ENCODE data around the gene JAKMIP3.

Gene JAKMIP3

GRCh38 chr10:132021504-132022143 is 44.1 kb upstream of the JAKMIP3 start:
- no CpG with 5 or more reads among the region's 16 CpGs for WGBS (ENCODE audit: extremely low coverage, insufficient coverage, low lambda C conversion rate)
- Histone ChIP-seq H2AK5ac (ENCODE audit: low read length) (peak overlapping the region; percentile 56), H3K27me3 (ENCODE audit: insufficient read depth, low read length, poor library complexity) (no peaks in the 10 kb centered on the region), H3K4me1 (ENCODE audit: control insufficient read depth, low read depth, low read length) (peaks cover 2% of the 10 kb centered on the region), H2BK120ac (ENCODE audit: low read depth, low read length) (no peak overlapping the region), H3K9ac (ENCODE audit: low read length) (no peak overlapping the region), H2BK15ac (replicated peaks; ENCODE audit: low read depth) (no peak overlapping the region), H3K27ac (ENCODE audit: low read depth, low read length) (no peak overlapping the region), H4K5ac (ENCODE audit: low read length) (no peak overlapping the region), H4K8ac (ENCODE audit: low read depth, low read length) (no peak overlapping the region), H3K79me2 (ENCODE audit: control insufficient read depth, insufficient read depth, low read length) (no peaks in the 10 kb centered on the region), H3K56ac (ENCODE audit: low read length) (no peak overlapping the region), H3K4me3 (ENCODE audit: low read length) (no peak overlapping the region), H3K4ac (ENCODE audit: low read depth, low read length) (no peak overlapping the region), H2BK5ac (ENCODE audit: low read length) (no peak overlapping the region), H3K79me1 (ENCODE audit: low read length) (no peaks in the 10 kb centered on the region), H3K18ac (ENCODE audit: low read length) (no peak overlapping the region), H3K23ac (ENCODE audit: low read length) (no peak overlapping the region), H3K4me2 (ENCODE audit: low read length) (no peak overlapping the region), H3K36me3 (ENCODE audit: control insufficient read depth, insufficient read depth, low read length) (no peaks in the 10 kb centered on the region)
- no peak for DNase-seq

DNA sequence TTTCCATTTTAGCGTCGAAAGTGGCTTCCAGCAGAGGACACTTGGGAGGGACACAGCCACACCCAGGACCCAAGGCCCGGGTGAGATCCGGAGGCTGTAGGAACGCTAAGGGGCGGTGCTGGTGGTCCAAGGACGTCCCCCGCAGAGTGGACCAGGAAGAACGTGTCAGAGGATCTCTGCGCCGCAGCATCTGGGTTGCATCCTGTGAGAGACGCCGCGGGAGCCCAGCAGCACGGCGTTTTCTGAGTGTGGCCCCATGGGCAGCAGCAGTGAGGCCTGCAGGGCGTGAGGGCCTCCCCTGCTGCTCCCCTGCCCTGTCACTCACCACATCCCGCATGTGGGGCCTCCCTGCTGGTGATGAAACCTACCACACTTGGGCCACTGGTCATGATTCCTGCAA is 43.5 kb upstream of the JAKMIP3 start:
- Histone ChIP-seq H4K8ac (ENCODE audit: low read depth, low read length) (no peak overlapping the region), H3K79me2 (ENCODE audit: control insufficient read depth, insufficient read depth, low read length) (no peaks in the 10 kb centered on the region), H3K4ac (ENCODE audit: low read depth, low read length) (no peak overlapping the region), H3K27ac (ENCODE audit: low read depth, low read length) (no peak overlapping the region), H3K4me3 (ENCODE audit: low read length) (no peak overlapping the region), H3K27me3 (ENCODE audit: insufficient read depth, low read length, poor library complexity) (no peaks in the 10 kb centered on the region), H3K4me1 (ENCODE audit: control insufficient read depth, low read depth, low read length) (no peaks in the 10 kb centered on the region), H3K9ac (ENCODE audit: low read length) (no peak overlapping the region), H3K4me2 (ENCODE audit: low read length) (no peak overlapping the region), H2BK5ac (ENCODE audit: low read length) (no peak overlapping the region), H2AK5ac (ENCODE audit: low read length) (no peak overlapping the region), H3K18ac (ENCODE audit: low read length) (no peak overlapping the region), H3K79me1 (ENCODE audit: low read length) (no peaks in the 10 kb centered on the region), H4K5ac (ENCODE audit: low read length) (no peak overlapping the region), H2BK15ac (replicated peaks; ENCODE audit: low read depth) (no peak overlapping the region), H2BK120ac (ENCODE audit: low read depth, low read length) (no peak overlapping the region), H3K23ac (ENCODE audit: low read length) (no peak overlapping the region), H3K56ac (ENCODE audit: low read length) (no peak overlapping the region), H3K36me3 (ENCODE audit: control insufficient read depth, insufficient read depth, low read length) (no peaks in the 10 kb centered on the region)
- WGBS (ENCODE audit: extremely low coverage, insufficient coverage, low lambda C conversion rate) = no CpG with 5 or more reads among the region's 18 CpGs
- no peak for DNase-seq

DNA sequence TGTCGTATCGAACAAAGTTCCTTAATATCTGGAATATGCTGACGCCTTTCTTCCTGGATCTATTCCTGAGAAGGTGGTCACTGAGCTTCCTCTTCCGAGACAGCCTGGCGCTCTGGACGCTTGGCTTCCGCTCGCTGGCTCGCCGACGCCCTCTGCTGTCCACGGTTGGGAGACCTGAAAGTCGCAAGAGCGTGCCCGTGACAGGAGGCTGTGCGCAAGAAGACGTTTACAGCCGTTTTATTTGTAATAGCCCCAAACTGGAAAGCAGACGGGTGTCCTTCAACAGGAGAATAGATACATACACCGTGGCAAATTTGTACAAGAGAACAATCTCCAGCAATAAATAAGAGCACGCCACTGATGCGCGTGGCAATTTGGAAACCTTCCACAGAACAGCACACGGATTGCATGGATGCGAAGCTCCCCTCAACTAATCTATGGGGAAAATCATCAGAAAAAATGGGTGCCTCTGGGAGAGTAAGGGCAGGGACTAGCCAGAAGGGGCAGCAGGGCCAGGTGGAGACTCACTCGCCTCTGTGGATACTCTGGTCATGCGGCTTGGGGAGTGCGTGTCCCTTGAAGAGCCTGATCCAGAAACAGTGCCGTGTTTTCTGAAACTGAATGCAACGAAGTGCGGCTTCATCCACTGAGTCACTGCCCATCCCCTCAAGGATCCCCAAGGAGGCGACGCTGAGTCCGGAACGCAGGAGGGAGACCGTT is 42.5 kb upstream of the JAKMIP3 start:
- no peak overlapping the region for H2BK5ac ChIP-seq (ENCODE audit: low read length)
- no peak overlapping the region for H4K5ac ChIP-seq (ENCODE audit: low read length)
- no peak overlapping the region for H3K4me3 ChIP-seq (ENCODE audit: low read length)
- no peak overlapping the region for H3K27ac ChIP-seq (ENCODE audit: low read depth, low read length)
- H3K4ac ChIP-seq (ENCODE audit: low read depth, low read length) = no peak overlapping the region
- no peak overlapping the region for H4K8ac ChIP-seq (ENCODE audit: low read depth, low read length)
- H3K56ac ChIP-seq (ENCODE audit: low read length) = peak overlapping the region; percentile 40
- H2BK15ac ChIP-seq (replicated peaks; ENCODE audit: low read depth) = no peak overlapping the region
- H3K79me2 ChIP-seq (ENCODE audit: control insufficient read depth, insufficient read depth, low read length) = no peaks in the 10 kb centered on the region
- H3K79me1 ChIP-seq (ENCODE audit: low read length) = no peaks in the 10 kb centered on the region
- H3K27me3 ChIP-seq (ENCODE audit: insufficient read depth, low read length, poor library complexity) = no peaks in the 10 kb centered on the region
- peak; percentile 79 for DNase-seq
- WGBS (ENCODE audit: extremely low coverage, insufficient coverage, low lambda C conversion rate) = no CpG with 5 or more reads among the region's 36 CpGs
- no peak overlapping the region for H3K18ac ChIP-seq (ENCODE audit: low read length)
- H3K23ac ChIP-seq (ENCODE audit: low read length) = no peak overlapping the region
- H2BK120ac ChIP-seq (ENCODE audit: low read depth, low read length) = no peak overlapping the region
- no peaks in the 10 kb centered on the region for H3K36me3 ChIP-seq (ENCODE audit: control insufficient read depth, insufficient read depth, low read length)
- H3K4me2 ChIP-seq (ENCODE audit: low read length) = peak overlapping the region; percentile 4
- no peak overlapping the region for H3K9ac ChIP-seq (ENCODE audit: low read length)
- no peak overlapping the region for H2AK5ac ChIP-seq (ENCODE audit: low read length)
- no peaks in the 10 kb centered on the region for H3K4me1 ChIP-seq (ENCODE audit: control insufficient read depth, low read depth, low read length)

DNA sequence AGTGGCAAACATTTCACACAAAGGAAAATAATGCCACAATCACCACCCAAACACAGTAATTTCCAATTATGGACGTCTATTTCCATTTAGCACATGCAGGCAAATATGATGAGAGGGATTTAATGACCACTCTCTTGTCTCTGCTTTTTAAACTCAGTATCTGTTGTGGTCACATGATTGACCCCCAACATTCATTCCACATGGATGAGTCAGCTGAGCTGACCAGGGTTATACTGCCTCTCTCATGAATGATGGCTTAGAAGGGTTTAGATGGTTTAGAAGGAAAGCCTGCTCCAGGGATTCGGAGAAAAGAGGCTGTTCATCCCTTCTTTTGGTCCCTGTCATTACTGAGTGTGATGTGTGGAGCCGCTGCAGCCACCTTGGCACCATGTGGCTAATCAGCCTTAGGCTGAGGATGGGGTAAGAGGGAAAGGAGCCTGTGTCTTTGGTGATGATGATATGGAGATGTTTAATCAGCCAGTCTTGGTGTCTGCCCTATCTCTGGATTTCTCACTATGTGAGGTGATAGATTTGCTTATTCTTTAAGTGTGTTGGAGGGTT is 38.2 kb upstream of the JAKMIP3 start:
- Histone ChIP-seq H3K18ac (ENCODE audit: low read length) (no peak overlapping the region), H3K4ac (ENCODE audit: low read depth, low read length) (no peak overlapping the region), H3K4me1 (ENCODE audit: control insufficient read depth, low read depth, low read length) (no peaks in the 10 kb centered on the region), H3K79me1 (ENCODE audit: low read length) (no peaks in the 10 kb centered on the region), H2BK5ac (ENCODE audit: low read length) (no peak overlapping the region), H2BK120ac (ENCODE audit: low read depth, low read length) (no peak overlapping the region), H3K23ac (ENCODE audit: low read length) (no peak overlapping the region), H3K4me3 (ENCODE audit: low read length) (no peak overlapping the region), H3K9ac (ENCODE audit: low read length) (no peak overlapping the region), H3K27ac (ENCODE audit: low read depth, low read length) (no peak overlapping the region), H4K5ac (ENCODE audit: low read length) (no peak overlapping the region), H3K56ac (ENCODE audit: low read length) (no peak overlapping the region), H3K79me2 (ENCODE audit: control insufficient read depth, insufficient read depth, low read length) (no peaks in the 10 kb centered on the region), H3K4me2 (ENCODE audit: low read length) (no peak overlapping the region), H2AK5ac (ENCODE audit: low read length) (no peak overlapping the region), H3K27me3 (ENCODE audit: insufficient read depth, low read length, poor library complexity) (no peaks in the 10 kb centered on the region), H2BK15ac (replicated peaks; ENCODE audit: low read depth) (no peak overlapping the region), H4K8ac (ENCODE audit: low read depth, low read length) (no peak overlapping the region), H3K36me3 (ENCODE audit: control insufficient read depth, insufficient read depth, low read length) (no peaks in the 10 kb centered on the region)
- peak; percentile 54 for DNase-seq
- no CpG with 5 or more reads among the region's 3 CpGs for WGBS (ENCODE audit: extremely low coverage, insufficient coverage, low lambda C conversion rate)

DNA sequence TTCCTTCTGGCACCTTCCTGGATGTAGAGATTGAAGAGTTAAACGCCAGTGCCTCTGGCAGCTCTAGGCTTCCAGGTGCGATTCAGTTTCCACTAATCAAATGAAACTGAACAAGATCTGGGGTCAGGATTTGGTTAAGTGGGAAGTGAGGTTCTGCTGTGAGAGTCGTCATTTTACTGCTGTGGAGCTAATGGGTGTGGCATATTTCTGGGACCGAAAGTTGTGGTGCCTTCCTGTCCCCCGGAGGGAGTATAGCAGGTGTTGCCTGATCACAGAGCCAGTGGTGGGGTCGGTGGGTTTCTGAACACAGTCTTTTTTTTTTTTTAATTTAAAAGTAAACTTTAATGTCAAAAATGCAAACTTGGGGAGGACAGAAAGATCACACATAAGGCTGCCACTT is 37.0 kb upstream of the JAKMIP3 start:
- H4K5ac ChIP-seq (ENCODE audit: low read length) = no peak overlapping the region
- no peak overlapping the region for H3K56ac ChIP-seq (ENCODE audit: low read length)
- H3K9ac ChIP-seq (ENCODE audit: low read length) = no peak overlapping the region
- no peaks in the 10 kb centered on the region for H3K79me2 ChIP-seq (ENCODE audit: control insufficient read depth, insufficient read depth, low read length)
- H3K4me2 ChIP-seq (ENCODE audit: low read length) = no peak overlapping the region
- no peaks in the 10 kb centered on the region for H3K27me3 ChIP-seq (ENCODE audit: insufficient read depth, low read length, poor library complexity)
- H3K27ac ChIP-seq (ENCODE audit: low read depth, low read length) = no peak overlapping the region
- no peak overlapping the region for H2BK5ac ChIP-seq (ENCODE audit: low read length)
- no CpG with 5 or more reads among the region's 6 CpGs for WGBS (ENCODE audit: extremely low coverage, insufficient coverage, low lambda C conversion rate)
- H2AK5ac ChIP-seq (ENCODE audit: low read length) = no peak overlapping the region
- H3K18ac ChIP-seq (ENCODE audit: low read length) = no peak overlapping the region
- no peak overlapping the region for H4K8ac ChIP-seq (ENCODE audit: low read depth, low read length)
- H3K23ac ChIP-seq (ENCODE audit: low read length) = no peak overlapping the region
- no peak overlapping the region for H3K4ac ChIP-seq (ENCODE audit: low read depth, low read length)
- no peaks in the 10 kb centered on the region for H3K79me1 ChIP-seq (ENCODE audit: low read length)
- no peak overlapping the region for H2BK120ac ChIP-seq (ENCODE audit: low read depth, low read length)
- H3K4me1 ChIP-seq (ENCODE audit: control insufficient read depth, low read depth, low read length) = no peaks in the 10 kb centered on the region
- no peak overlapping the region for H2BK15ac ChIP-seq (replicated peaks; ENCODE audit: low read depth)
- no peaks in the 10 kb centered on the region for H3K36me3 ChIP-seq (ENCODE audit: control insufficient read depth, insufficient read depth, low read length)
- no peak overlapping the region for H3K4me3 ChIP-seq (ENCODE audit: low read length)
- DNase-seq = no peak

Measured in mesendoderm (in vitro differentiated cells).